Progenitor cell of endocrine pancreas (in vitro differentiated cells): ENCODE data around the gene DBP. TPM values are rescaled to one million over a fixed set of nuclear protein-coding genes. Genes with fewer than 3 reads are reported as not detected.

Experiments used
- DNase-seq: peaks from one replicate; pipeline ENCODE4 v3.0.0; 2021; ENCODE audit warnings: low spot score; ENCODE audit not compliant: unreplicated experiment
- H3K27ac Mint-ChIP-seq: 2 replicates; pipeline ENCODE4 v1.8.0; 2021; ENCODE audit warnings: mild to moderate bottlenecking, moderate library complexity, mixed read lengths
- H3K27me3 Mint-ChIP-seq: 2 replicates; pipeline ENCODE4 v1.8.0; 2021; ENCODE audit warnings: mixed read lengths
- H3K36me3 Mint-ChIP-seq: 2 replicates; pipeline ENCODE4 v1.8.0; 2022; ENCODE audit warnings: mixed read lengths; ENCODE audit not compliant: insufficient read depth
- H3K4me1 Mint-ChIP-seq: 2 replicates; pipeline ENCODE4 v1.8.0; 2021; ENCODE audit warnings: low read depth, mixed read lengths
- H3K4me3 Mint-ChIP-seq: 2 replicates; pipeline ENCODE4 v1.8.0; 2021; ENCODE audit warnings: low read depth, mild to moderate bottlenecking, moderate library complexity, mixed read lengths
- H3K9me3 Mint-ChIP-seq: 2 replicates; pipeline ENCODE4 v1.8.0; 2021; ENCODE audit warnings: low read depth, mixed read lengths
- total RNA-seq: library from RNA; stranded (reverse); gene quantifications from 2 replicates; pipeline ENCODE4 v1.2.1, GENCODE V29; 2021
- TF ChIP-seq, protein P1 (sequence below): fragments of 200-600 bp; sonication (generic); IDR thresholded peaks from one replicate; pipeline ENCODE4 v1.5.0; 2021; ENCODE audit warnings: antibody characterized with exemption, mild to moderate bottlenecking; ENCODE audit not compliant: unreplicated experiment

DBP gene
- total RNA-seq, 1 donor from 2014 or later: 5.3 TPM

DNA sequence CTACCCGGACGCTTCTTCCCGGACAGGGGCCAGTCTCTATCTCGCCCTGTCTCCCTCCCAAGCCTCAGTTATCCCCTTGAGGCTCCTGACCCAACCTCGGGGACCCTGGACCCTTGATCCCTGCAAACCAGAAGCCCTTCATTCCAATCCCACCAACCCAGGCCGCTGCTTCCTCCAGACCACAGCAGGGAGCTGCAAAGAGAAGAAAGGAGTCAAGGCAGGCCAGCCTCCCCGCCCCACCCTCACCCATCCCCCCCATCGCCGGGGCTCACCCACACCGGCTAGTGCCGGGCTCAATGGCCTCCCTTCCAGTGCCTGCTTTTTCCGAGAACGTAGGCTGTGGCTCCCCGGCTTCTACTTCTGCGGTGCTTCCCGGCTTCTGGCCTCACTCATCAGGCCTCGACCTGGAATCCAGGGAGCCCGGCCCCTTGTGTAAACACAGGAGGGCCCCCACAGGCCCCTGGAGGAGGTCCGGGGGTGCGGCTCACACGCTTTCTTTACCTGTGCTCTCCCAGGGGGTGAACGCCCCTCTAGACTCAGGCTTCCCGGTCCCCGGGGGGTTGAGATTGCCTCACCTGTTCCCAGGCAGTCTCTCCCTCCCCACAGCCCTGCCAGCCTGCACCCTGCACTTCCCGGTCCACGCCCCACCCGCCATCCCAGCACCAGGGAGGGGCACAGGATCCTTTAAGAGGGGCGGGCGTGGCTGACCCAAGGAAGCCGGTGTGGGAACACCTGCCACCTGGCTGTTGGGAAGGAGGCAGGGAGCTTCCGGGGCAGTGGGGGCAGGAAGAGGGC lies 22.5 kb downstream of the DBP start, which contains the start of gene FAM83E:
Gene FAM83E (minus strand): TSS at position 641 of the 795 bp plus-strand sequence. CDS start 1,704 bp downstream, outside the sequence.
- Mint-ChIP-seq H3K36me3 (peaks cover 11% of the 10 kb centered on the region), H3K4me3 (peak within 1 kb of the TSS; percentile 44), H3K4me1 (peaks cover 30% of the 10 kb centered on the region)

DNA sequence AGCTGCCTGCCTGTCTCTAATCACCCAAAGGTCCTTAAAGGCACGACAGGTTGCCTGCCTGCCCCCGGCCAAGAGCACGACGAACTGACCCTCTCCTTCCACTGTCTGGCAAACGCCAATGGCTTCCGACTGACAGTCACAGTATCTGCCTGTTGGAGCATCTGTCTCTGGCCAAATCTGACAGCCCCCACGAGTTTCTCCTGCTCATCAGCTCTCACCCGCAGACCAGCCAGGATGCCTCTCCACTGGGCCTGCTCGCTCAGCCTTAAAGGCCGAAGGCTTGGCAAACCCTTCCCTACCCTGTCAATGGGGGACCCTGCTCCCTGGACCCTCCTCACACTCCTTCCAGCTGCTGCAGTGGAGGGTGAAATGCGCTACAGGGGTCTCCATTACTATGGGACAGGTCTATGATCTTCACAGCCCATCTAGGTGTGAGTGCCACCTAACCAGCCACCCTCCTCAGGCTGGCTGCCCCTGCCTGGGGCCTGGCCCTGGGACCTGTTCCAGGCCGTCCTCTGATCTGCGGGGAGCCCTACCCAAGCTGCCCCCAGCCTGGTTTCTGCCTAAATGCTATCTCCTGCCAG lies 23.2 kb downstream of the DBP start:
- no peaks in the 10 kb centered on the region for H3K27me3 Mint-ChIP-seq
- no peaks in the 10 kb centered on the region for H3K9me3 Mint-ChIP-seq
- H3K36me3 Mint-ChIP-seq: peaks cover 10% of the 10 kb centered on the region
- H3K4me3 Mint-ChIP-seq: no peak overlapping the region
- no peak for DNase-seq
- TF ChIP-seq, protein P1, sequence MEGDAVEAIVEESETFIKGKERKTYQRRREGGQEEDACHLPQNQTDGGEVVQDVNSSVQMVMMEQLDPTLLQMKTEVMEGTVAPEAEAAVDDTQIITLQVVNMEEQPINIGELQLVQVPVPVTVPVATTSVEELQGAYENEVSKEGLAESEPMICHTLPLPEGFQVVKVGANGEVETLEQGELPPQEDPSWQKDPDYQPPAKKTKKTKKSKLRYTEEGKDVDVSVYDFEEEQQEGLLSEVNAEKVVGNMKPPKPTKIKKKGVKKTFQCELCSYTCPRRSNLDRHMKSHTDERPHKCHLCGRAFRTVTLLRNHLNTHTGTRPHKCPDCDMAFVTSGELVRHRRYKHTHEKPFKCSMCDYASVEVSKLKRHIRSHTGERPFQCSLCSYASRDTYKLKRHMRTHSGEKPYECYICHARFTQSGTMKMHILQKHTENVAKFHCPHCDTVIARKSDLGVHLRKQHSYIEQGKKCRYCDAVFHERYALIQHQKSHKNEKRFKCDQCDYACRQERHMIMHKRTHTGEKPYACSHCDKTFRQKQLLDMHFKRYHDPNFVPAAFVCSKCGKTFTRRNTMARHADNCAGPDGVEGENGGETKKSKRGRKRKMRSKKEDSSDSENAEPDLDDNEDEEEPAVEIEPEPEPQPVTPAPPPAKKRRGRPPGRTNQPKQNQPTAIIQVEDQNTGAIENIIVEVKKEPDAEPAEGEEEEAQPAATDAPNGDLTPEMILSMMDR: no peak
- peak overlapping the region; percentile 90 for H3K27ac Mint-ChIP-seq
- H3K4me1 Mint-ChIP-seq: peaks cover 28% of the 10 kb centered on the region

More for the DNA sequence above, 22.5 kb downstream of the DBP start, which contains the start of gene FAM83E:
- Mint-ChIP-seq H3K27me3 (no peaks in the 10 kb centered on the region), H3K9me3 (no peaks in the 10 kb centered on the region), H3K27ac (peak within 1 kb of the TSS; percentile 90)
- TF ChIP-seq, protein P1: no peak
- DNase-seq: no peak

DNA sequence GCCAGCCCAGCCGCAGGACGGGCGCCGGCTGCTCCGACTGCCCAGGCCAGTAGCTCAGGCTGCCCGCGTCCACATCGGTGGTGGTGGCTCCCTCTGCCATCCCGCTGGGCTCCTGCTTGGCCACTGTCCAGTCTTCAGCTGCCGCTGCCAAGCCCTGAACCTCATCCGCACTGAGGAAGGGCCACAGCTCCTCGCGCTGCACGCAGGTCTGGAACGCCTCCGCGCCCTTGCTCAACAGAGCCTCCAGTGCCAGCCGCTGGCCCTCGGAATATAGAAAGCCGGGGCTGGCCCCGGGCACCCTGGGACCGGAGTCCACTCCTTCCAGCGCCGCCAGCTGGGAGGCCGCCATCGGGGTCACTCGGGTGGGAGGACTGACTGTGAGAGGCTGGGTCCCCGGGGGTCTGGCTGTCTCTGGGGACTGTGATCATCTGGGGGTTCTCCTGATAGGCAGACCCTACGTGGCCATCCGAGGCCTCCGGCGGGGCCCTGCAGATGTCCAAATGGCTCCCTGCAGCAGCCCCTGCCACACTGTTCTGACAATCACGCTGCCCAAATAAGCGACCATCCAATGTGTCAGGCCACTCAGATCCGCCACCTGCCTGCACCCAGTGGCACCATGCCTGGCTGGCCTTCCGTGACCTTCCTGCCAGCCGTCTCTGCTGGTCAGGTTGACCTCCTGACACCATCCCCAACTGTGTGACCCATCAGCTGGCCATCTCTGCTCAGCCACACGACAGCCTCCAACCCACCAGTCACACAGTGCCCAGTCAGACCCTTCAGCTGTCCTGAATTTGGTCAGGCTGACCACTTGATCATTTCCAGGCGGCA lies 23.9 kb downstream of the DBP start:
- Mint-ChIP-seq H3K27ac (peak overlapping the region; percentile 90), H3K9me3 (no peaks in the 10 kb centered on the region), H3K4me1 (peaks cover 26% of the 10 kb centered on the region), H3K4me3 (no peak overlapping the region), H3K27me3 (no peaks in the 10 kb centered on the region), H3K36me3 (peaks cover 10% of the 10 kb centered on the region)
- TF ChIP-seq, protein P1: no peak
- no peak for DNase-seq

DNA sequence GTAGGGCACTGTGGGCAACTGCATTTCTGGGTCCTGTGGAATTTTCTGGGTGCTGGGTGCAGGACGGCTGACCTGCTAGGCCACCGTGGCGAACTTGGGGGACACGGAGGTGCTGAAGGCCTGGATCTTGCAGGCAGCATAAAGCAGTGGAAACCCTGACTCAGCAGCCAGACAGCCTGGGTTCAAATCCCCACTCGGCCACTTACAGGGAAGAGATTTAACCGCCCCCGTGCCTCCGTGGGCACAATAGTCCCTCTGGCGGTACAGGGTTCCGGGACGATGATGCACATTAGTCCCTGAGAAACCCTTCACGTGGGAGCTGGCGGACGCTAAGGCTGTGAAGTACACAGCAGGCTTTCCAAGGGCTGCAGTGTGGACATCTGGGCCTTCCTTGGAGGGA lies 25.3 kb downstream of the DBP start:
- DNase-seq: no peak
- Mint-ChIP-seq H3K27me3 (no peaks in the 10 kb centered on the region), H3K27ac (no peak overlapping the region), H3K9me3 (no peaks in the 10 kb centered on the region), H3K4me1 (peaks cover 14% of the 10 kb centered on the region), H3K36me3 (peaks cover 8% of the 10 kb centered on the region), H3K4me3 (no peak overlapping the region)
- TF ChIP-seq, protein P1: no peak

DNA sequence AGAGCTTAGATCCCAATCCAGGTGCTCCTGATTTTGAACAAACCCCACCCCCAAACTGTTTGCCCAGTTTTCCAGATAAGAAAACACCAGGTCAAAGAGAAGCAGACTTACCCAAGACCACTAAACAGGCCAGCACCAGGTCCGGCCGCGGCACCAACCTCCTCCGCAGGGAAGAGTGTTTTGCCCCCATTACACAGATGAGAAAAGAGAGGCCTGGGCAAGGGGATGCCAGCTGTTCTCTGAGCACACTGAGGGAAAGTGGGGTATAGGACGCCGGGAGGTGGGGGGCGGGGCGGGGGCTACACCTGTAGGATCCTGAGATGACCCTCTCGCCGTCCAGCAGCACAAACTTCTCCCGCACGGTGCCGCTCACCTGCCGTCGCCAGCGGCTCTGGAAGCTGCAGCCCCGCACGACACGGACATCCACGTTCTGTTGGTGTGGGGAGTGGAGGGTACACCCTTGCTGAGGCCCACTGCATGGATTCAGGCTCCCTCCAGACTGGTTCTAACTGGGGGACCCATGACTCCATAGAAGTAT lies 27.5 kb downstream of the DBP start:
- Mint-ChIP-seq H3K9me3 (no peaks in the 10 kb centered on the region), H3K4me1 (peaks cover 5% of the 10 kb centered on the region), H3K27ac (no peak overlapping the region), H3K36me3 (no peaks in the 10 kb centered on the region), H3K27me3 (no peaks in the 10 kb centered on the region), H3K4me3 (no peak overlapping the region)
- no peak for DNase-seq
- TF ChIP-seq, protein P1: no peak
